ENCODE results near the gene SKA1.
A peak's percentile ranks its signal among the peaks of the same experiment; 100 is the strongest.

Gene SKA1

GRCh38 chr18:50334546-50335152 is 40.2 kb upstream of the SKA1 start:
- Histone ChIP-seq H3K4me3 (replicated peaks; ENCODE audit: insufficient read depth, low read length) (no peak overlapping the region), H3K27ac (replicated peaks) (no peak overlapping the region), H3K27me3 (ENCODE audit: insufficient read depth, poor library complexity, severe bottlenecking) (no peaks in the 10 kb centered on the region)
- DNase-seq (ENCODE audit: low read depth in 1 of 2, low spot score in 1 of 2): no peak
- TF ChIP-seq POLR2AphosphoS5 (IDR thresholded peaks at IDR 0.05; ENCODE audit: low read depth) (no peak), GABPA (IDR thresholded peaks at IDR 0.05; ENCODE audit: low read depth) (no peak), SPI1 (IDR thresholded peaks at IDR 0.05; ENCODE audit: borderline replicate concordance, low read depth) (no peak), CTCF (IDR thresholded peaks at IDR 0.05; ENCODE audit: insufficient read depth, low read length) (no peak), REST (IDR thresholded peaks at IDR 0.05; ENCODE audit: insufficient replicate concordance, low read depth) (no peak)

GRCh38 chr18:50338122-50338521 is 36.7 kb upstream of the SKA1 start:
- DNase-seq (ENCODE audit: low read depth in 1 of 2, low spot score in 1 of 2): peak in 1 of 2 experiments; percentile 52
- Histone ChIP-seq H3K27me3 (ENCODE audit: insufficient read depth, poor library complexity, severe bottlenecking) (no peaks in the 10 kb centered on the region), H3K27ac (replicated peaks) (no peak overlapping the region), H3K4me3 (replicated peaks; ENCODE audit: insufficient read depth, low read length) (no peak overlapping the region)
- no peak for TF ChIP-seq POLR2AphosphoS5 (IDR thresholded peaks at IDR 0.05; ENCODE audit: low read depth)
- TF ChIP-seq SPI1 (IDR thresholded peaks at IDR 0.05; ENCODE audit: borderline replicate concordance, low read depth): peak; percentile 85
- no peak for TF ChIP-seq CTCF (IDR thresholded peaks at IDR 0.05; ENCODE audit: insufficient read depth, low read length)
- TF ChIP-seq GABPA (IDR thresholded peaks at IDR 0.05; ENCODE audit: low read depth): no peak
- TF ChIP-seq REST (IDR thresholded peaks at IDR 0.05; ENCODE audit: insufficient replicate concordance, low read depth): no peak

- no peaks in the 10 kb centered on the region for H3K27me3 ChIP-seq (ENCODE audit: insufficient read depth, poor library complexity, severe bottlenecking)
- TF ChIP-seq REST (IDR thresholded peaks at IDR 0.05; ENCODE audit: insufficient replicate concordance, low read depth): no peak
- DNase-seq (ENCODE audit: low read depth in 1 of 2, low spot score in 1 of 2): no peak
- no peak overlapping the region for H3K27ac ChIP-seq (replicated peaks)
- H3K4me3 ChIP-seq (replicated peaks; ENCODE audit: insufficient read depth, low read length): no peak overlapping the region
Measured at GRCh38 chr18:50338715-50339114, 36.1 kb upstream of the SKA1 start.

All from HL-60 (cell line).